Thyroid gland (tissue), 4 donors: Measurements from ENCODE around the gene SPRING1. TPM values are rescaled to one million over a fixed set of nuclear protein-coding genes. Genes with fewer than 3 reads are reported as not detected.
A peak's percentile ranks its signal among the peaks of the same experiment; 100 is the strongest.

ENCODE experiments used
- DNase-seq, 2 donors: peaks; one replicate each; pipeline ENCODE4 v3.0.0-alpha.2; 2019
- H3K27ac ChIP-seq, 3 donors: fragments of 200-600 bp; sonication (generic); 1 replicate in 2 of 3; 2 replicates in 1 of 3; pipeline ENCODE4 v1.5.1; 2016 to 2019; ENCODE audit warnings: mild to moderate bottlenecking in 1 of 3, moderate library complexity in 1 of 3
- H3K27me3 ChIP-seq: fragments of 200-600 bp; sonication (generic); one replicate; pipeline ENCODE4 v1.5.1; 2019
- H3K36me3 ChIP-seq, 2 donors: fragments of 200-600 bp; sonication (generic); one replicate each; pipeline ENCODE4 v1.5.1; 2016 to 2019
- H3K4me1 ChIP-seq, 2 donors: fragments of 200-600 bp; sonication (generic); one replicate each; pipeline ENCODE4 v1.5.1; 2017 to 2019
- H3K4me3 ChIP-seq, 3 donors: fragments of 200-600 bp; sonication (generic); replicated peaks in 1 of 3; 1 replicate in 2 of 3; 2 replicates in 1 of 3; pipeline ENCODE4 v1.5.1; 2016; ENCODE audit warnings: mild to moderate bottlenecking in 1 of 3
- H3K9me3 ChIP-seq: fragments of 200-600 bp; sonication (generic); one replicate; pipeline ENCODE4 v1.5.1; 2017
- POLR2A ChIP-seq, 2 donors: fragments of 450-650 bp; IDR thresholded peaks; one replicate each; pipeline ENCODE4 v1.6.1; 2017; ENCODE audit warnings: antibody characterized with exemption in 2 of 2, mild to moderate bottlenecking in 2 of 2, moderate library complexity in 1 of 2
- WGBS, 2 donors: methylation state at CpG; one replicate each; pipeline ENCODE4 v1.1.5; 2017; 5-methylcytosine and 5-hydroxymethylcytosine counted together
- intact Hi-C: fragments of 100-400 bp; cut with DNase I; formaldehyde crosslinking; loops from one replicate; pipeline ENCODE4 v1.15.1; 2023
- total RNA-seq, 4 donors: library from RNA; depleted of rRNA; stranded (reverse); fragments of >200 nt; gene quantifications; one replicate each; pipeline ENCODE4 v1.2.3, GENCODE V29; 2016
- TF ChIP-seq, protein P1 (sequence below), 6 experiments: fragments of 200-600 bp in 3 of 6; fragments of 450-650 bp in 3 of 6; sonication (generic) in 3 of 6; IDR thresholded peaks; one replicate each; pipeline ENCODE4 v1.5.1; 2016 to 2019; ENCODE audit warnings: antibody characterized with exemption in 6 of 6, mild to moderate bottlenecking in 2 of 6, inconsistent platforms in 1 of 6, moderate library complexity in 1 of 6

The SPRING1 gene
- total RNA-seq, 4 donors from 2014 or later: 88.0 to 163 (median 124) TPM

- Histone ChIP-seq H3K9me3 (no peaks in the 10 kb centered on the region), H3K27ac (peak overlapping the region; percentile 36 to 91 (median 56)), H3K4me1 (peaks cover 48 to 63% of the 10 kb centered on the region in 2 donors), H3K36me3 (peaks cover 3 to 14% of the 10 kb centered on the region in 2 donors), H3K4me3 (no peak overlapping the region), H3K27me3 (no peaks in the 10 kb centered on the region)
- TF ChIP-seq, protein P1, sequence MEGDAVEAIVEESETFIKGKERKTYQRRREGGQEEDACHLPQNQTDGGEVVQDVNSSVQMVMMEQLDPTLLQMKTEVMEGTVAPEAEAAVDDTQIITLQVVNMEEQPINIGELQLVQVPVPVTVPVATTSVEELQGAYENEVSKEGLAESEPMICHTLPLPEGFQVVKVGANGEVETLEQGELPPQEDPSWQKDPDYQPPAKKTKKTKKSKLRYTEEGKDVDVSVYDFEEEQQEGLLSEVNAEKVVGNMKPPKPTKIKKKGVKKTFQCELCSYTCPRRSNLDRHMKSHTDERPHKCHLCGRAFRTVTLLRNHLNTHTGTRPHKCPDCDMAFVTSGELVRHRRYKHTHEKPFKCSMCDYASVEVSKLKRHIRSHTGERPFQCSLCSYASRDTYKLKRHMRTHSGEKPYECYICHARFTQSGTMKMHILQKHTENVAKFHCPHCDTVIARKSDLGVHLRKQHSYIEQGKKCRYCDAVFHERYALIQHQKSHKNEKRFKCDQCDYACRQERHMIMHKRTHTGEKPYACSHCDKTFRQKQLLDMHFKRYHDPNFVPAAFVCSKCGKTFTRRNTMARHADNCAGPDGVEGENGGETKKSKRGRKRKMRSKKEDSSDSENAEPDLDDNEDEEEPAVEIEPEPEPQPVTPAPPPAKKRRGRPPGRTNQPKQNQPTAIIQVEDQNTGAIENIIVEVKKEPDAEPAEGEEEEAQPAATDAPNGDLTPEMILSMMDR (IDR thresholded peaks at IDR 0.05): no peak
- no peak for TF ChIP-seq POLR2A (IDR thresholded peaks at IDR 0.05)
- DNase-seq: no peak
- intact Hi-C loops: no loop called here
- WGBS, 2 donors: 70 to 72% methylated on average over 17 of the region's 17 CpGs
Measured at GRCh38 chr12:116712458-116713303, 25.2 kb downstream of the SPRING1 start.

- intact Hi-C loops: no loop called here
- Histone ChIP-seq H3K4me3 (no peak overlapping the region), H3K36me3 (no peaks in the 10 kb centered on the region), H3K27ac (no peak overlapping the region), H3K27me3 (no peaks in the 10 kb centered on the region), H3K9me3 (no peaks in the 10 kb centered on the region), H3K4me1 (peaks cover 36 to 43% of the 10 kb centered on the region in 2 donors)
- 67 to 71% methylated on average over 8 of the region's 8 CpGs for WGBS, 2 donors
- TF ChIP-seq, protein P1 (IDR thresholded peaks at IDR 0.05): no peak
- TF ChIP-seq POLR2A (IDR thresholded peaks at IDR 0.05): no peak
- no peak for DNase-seq
Measured at GRCh38 chr12:116710370-116711150, 27.3 kb downstream of the SPRING1 start.

GRCh38 chr12:116709768-116710167 lies 28.1 kb downstream of the SPRING1 start:
- H3K27me3 ChIP-seq: no peaks in the 10 kb centered on the region
- no peak overlapping the region for H3K27ac ChIP-seq
- H3K9me3 ChIP-seq: no peaks in the 10 kb centered on the region
- no peak overlapping the region for H3K4me3 ChIP-seq
- no peak for DNase-seq
- intact Hi-C loops: loop anchor here (10.0 kb wide), 1 partner anchor 205 kb away; the partner anchor contains the start of gene FBXW8
- H3K4me1 ChIP-seq: peaks cover 29 to 36% of the 10 kb centered on the region in 2 donors
- TF ChIP-seq, protein P1 (IDR thresholded peaks at IDR 0.05): no peak
- TF ChIP-seq POLR2A (IDR thresholded peaks at IDR 0.05): no peak
- 76 to 78% methylated on average over 10 of the region's 10 CpGs for WGBS, 2 donors
- no peaks in the 10 kb centered on the region for H3K36me3 ChIP-seq

- DNase-seq: peak; percentile 72 to 77
- no peak overlapping the region for H3K27ac ChIP-seq
- WGBS, 2 donors: 12 to 25% methylated on average over 19 to 26 of the region's 26 CpGs
- no peak overlapping the region for H3K4me3 ChIP-seq
- intact Hi-C loops: loop anchor here (10.0 kb wide), 1 partner anchor 206 kb away; the partner anchor contains the start of gene FBXW8
- no peaks in the 10 kb centered on the region for H3K9me3 ChIP-seq
- H3K27me3 ChIP-seq: no peaks in the 10 kb centered on the region
- no peaks in the 10 kb centered on the region for H3K36me3 ChIP-seq
- no peak for TF ChIP-seq POLR2A (IDR thresholded peaks at IDR 0.05)
- TF ChIP-seq, protein P1 (IDR thresholded peaks at IDR 0.05): peak in 5 of 6 experiments; percentile 32 to 84 (median 77)
- H3K4me1 ChIP-seq: peaks cover 25 to 29% of the 10 kb centered on the region in 2 donors
Measured at GRCh38 chr12:116708826-116709756, 28.8 kb downstream of the SPRING1 start.
